ENCODE measurements around the gene CAPG. TPM values are rescaled to one million over a fixed set of nuclear protein-coding genes. Genes with fewer than 3 reads are reported as not detected.

CAPG gene
- total and polyA plus RNA-seq, 12 donors = 11.6 to 192 (median 41.4) TPM

- H3K36me3 ChIP-seq (replicated peaks in 1 of 2) = no peaks in the 10 kb centered on the region
- H3K27ac ChIP-seq = peak overlapping the region in 2 of 5 donors; percentile 40 to 92
- DNase-seq = no peak
- 93 to 98% (median 94%) methylated on average over 2 of the region's 2 CpGs for WGBS, 4 donors
- TF ChIP-seq POLR2A (IDR thresholded peaks at IDR 0.05) = no peak
- TF ChIP-seq CTCF (IDR thresholded peaks at IDR 0.05) = no peak
- intact Hi-C loops (cut with DNase I) = no loop called here
- no peak overlapping the region for H3K4me3 ChIP-seq
- peaks cover 9 to 27% of the 10 kb centered on the region in 2 donors for H3K4me1 ChIP-seq (replicated peaks in 1 of 2)
- no peaks in the 10 kb centered on the region for H3K27me3 ChIP-seq
- no peaks in the 10 kb centered on the region for H3K9me3 ChIP-seq (replicated peaks in 1 of 3)
These were observed 11.9 kb upstream of the CAPG start for GRCh38 chr2:85422072-85422457.

- Histone ChIP-seq H3K4me3 (no peak overlapping the region), H3K27ac (peak overlapping the region; percentile 7 to 95 (median 48))
- no peak for TF ChIP-seq CTCF (IDR thresholded peaks at IDR 0.05)
- no peak for TF ChIP-seq POLR2A (IDR thresholded peaks at IDR 0.05)
These were observed 11.3 kb upstream of the CAPG start for GRCh38 chr2:85421260-85422071.

DNA sequence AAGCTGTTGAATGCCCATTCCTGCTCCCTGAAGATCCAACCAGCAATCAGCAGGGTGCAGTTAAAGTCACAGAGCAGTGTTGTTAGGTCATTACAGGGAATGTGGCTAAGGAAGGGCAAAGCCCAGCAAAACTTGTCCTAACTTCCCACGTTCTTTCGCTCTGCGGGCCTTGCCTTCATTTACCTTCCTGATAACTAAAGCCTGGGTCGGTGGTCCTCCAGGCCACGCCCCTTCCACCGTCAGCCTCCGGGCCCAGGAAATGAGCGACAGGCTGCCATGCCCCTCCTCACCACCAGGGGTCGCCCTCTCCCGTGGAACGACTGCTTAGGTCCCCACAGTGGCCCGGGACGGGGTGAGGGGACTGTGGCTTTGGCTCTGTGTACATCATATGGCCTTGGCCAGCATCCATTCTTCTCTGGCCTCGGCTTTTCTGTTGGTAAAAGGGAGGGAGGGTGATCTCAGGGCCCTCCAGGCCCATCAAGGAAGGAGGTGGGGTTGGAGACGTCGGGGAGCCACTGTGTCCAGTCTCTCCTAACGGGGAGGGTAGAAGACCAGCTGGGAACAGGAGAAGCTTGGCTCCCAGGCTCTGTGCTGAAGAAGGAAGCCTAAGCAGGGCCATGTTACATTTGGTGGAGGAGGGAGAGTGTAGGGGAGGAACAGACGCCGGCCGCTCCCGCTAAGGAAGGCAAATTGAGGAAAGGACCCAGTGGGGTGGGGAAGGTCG is 10.5 kb upstream of the CAPG start:
- H3K4me3 ChIP-seq = no peak overlapping the region
- intact Hi-C loops (cut with DNase I) = loop anchor here (2.0 kb wide), 2 partner anchors 130 to 132 kb away; no protein-coding TSS in a partner anchor
- no peaks in the 10 kb centered on the region for H3K9me3 ChIP-seq (replicated peaks in 1 of 3)
- WGBS, 4 donors = 15 to 26% (median 16%) methylated on average over 17 to 22 of the region's 22 CpGs
- H3K27ac ChIP-seq = peak overlapping the region in 4 of 5 donors; percentile 40 to 95 (median 70)
- no peaks in the 10 kb centered on the region for H3K36me3 ChIP-seq (replicated peaks in 1 of 2)
- H3K4me1 ChIP-seq (replicated peaks in 1 of 2) = peaks cover 9 to 27% of the 10 kb centered on the region in 2 donors
- H3K27me3 ChIP-seq = no peaks in the 10 kb centered on the region
- TF ChIP-seq POLR2A (IDR thresholded peaks at IDR 0.05) (peak in 1 of 2 donors; percentile 12), CTCF (IDR thresholded peaks at IDR 0.05) (peak; percentile 100)
- DNase-seq = peak; percentile 92 to 97 (median 94)

More at GRCh38 chr2:85421260-85422071, 11.3 kb upstream of the CAPG start:
- no peaks in the 10 kb centered on the region for H3K27me3 ChIP-seq
- WGBS, 4 donors = 54 to 64% (median 57%) methylated on average over 13 of the region's 13 CpGs
- no peaks in the 10 kb centered on the region for H3K36me3 ChIP-seq (replicated peaks in 1 of 2)
- H3K4me1 ChIP-seq (replicated peaks in 1 of 2) = peaks cover 9 to 27% of the 10 kb centered on the region in 2 donors
- intact Hi-C loops (cut with DNase I) = loop anchor here (2.0 kb wide), 2 partner anchors 129 to 131 kb away; no protein-coding TSS in a partner anchor
- no peaks in the 10 kb centered on the region for H3K9me3 ChIP-seq (replicated peaks in 1 of 3)
- peak in 6 of 7 donors; percentile 47 to 86 (median 71) for DNase-seq

Measured in adrenal gland (tissue), 12 donors.